GM21619 (cell line): ENCODE data around the gene RNF8.
"Not testable (repeated sequence)": the region's sequence is repeated elsewhere in the genome, so short reads cannot be mapped to it uniquely, and the experiment has no call there.

ENCODE experiments used
- ATAC-seq: cut with Tn5 transposase; IDR thresholded peaks from one replicate; pipeline ENCODE4 v1.9.1; 2021; ENCODE audit not compliant: unreplicated experiment

The RNF8 gene

DNA sequence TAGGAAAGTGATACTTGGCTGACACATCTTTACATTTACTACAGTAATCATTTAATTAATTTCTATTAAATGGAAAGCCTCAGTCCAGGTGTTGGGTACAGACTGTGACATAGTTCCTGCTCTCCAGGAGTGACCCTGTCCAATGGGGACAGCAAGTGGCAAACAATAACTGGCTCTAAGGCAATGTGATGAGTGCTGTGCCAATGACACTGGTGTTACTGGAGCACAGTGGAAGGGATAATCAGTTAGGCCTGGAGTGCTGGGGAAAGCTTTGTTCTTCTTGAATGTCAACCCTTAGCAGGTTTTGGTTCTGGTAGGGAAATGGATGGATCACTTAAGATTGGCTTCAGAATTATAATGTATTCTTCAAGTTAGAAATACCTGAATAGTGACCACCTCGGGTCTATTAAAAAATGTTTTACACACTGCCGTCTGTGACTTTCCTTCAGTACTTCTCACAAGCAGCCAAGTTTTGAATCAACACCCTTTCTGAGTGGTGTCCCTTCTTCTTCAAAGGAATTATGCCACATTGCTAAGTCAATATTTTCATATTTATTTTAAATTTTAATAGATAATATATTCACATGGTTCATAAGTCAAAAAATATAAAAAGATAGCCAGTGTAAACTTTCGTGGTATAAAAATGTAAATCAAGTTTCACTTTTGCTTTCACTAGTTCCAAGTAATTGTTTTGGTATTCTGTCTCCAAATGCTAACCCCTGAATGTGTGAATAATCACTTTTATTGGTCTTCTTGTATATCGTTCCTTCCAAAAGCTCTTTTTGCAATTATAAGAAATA lies 88.8 kb downstream of the RNF8 start:
- ATAC-seq, result no peak

DNA sequence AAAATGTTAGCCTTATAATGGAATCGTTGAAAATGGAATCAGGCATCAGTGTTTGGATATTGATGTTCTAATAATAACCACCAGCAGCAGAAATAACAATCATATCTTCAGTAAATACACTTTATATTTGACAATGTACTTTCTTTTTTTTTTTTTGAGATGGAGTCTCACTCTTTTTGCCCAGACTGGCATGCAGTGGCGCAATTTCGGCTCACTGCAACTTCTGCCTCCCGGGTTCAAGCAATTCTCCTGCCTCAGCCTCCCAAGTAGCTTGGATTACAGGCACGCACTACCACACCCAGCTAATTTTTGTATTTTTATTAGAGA lies 89.4 kb downstream of the RNF8 start:
- not testable (repeated sequence) for ATAC-seq
